ENCODE data around the gene NUDT14.

The NUDT14 gene

DNA sequence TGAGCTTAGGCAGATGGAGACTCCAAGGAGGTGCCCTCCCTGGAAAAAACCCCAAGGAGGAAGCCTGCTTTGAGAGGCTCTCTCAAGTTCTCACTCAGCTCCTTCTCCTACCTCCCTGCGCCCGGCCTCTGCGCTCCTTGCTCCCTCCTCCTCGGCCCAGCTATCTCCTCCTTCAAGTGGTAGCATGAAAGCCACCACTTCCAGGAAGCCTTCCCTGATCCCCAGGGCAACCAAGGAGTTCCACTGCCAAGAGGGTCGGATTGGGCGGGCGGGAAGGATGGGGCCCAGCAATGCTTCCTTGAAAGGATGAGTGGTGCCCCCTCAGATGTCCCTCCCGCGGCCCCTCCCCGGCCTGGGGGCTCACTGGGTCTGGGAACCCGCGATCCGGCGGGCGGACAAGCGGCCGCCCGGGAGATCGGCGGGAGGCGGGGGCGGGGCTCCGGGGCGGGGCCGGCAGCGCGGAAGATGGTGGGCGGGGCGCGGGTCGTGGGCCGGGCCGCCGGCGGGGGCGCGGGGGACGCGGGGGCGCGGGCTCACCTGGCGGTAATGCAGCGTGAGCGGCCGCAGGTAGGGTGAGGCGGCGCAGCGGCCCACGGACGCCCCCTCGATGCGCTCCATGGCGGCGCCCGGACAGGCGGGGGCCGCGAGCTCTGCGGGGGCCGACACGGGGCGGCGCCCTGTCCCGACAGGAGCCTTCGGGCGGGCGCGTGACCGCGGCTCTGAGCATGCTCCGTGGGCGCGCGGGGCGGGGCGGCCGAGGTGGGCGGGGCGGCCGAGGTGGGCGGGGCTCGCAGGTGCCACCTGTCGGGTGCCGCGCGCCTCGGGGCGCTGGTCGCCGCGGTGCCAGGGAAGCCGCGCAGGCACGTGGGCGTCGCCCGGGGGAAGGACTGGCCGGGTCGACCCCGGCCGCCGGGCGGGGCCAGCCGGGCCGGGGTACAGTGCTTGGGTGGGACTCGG is at the start of gene NUDT14:
Gene NUDT14, minus strand, starts transcription at position 721 of the 957 bp plus-strand sequence. Its CDS starts 103 bp downstream, at position 618.
- DNase-seq, result peak; percentile 43

GRCh38 chr14:105229099-105229655 is 48.1 kb upstream of the NUDT14 start:
- DNase-seq, result no peak

- DNase-seq, result no peak
Measured at GRCh38 chr14:105228562-105228961, 47.5 kb upstream of the NUDT14 start.

GRCh38 chr14:105227346-105227745 is 46.2 kb upstream of the NUDT14 start:
- DNase-seq, result no peak

DNA sequence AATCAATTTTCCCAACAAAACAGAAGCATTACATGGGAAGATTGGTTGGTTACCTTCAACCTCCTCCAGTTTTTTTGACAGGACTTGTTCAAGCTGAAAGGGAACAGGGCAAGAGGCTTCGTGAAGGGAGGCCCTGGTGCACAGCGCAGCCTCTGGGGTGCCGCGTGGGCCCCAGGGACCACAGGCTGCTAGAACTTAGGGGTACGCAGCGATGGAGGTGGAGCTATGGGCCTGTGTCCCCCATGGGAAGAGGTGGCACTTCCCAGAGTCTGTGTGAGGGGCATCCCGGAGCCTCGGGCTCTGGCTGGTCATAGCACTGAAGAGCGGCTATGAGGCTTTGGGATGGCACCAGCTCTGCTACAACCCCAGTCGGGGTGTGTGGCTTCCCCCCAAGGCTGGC is 45.1 kb upstream of the NUDT14 start:
- DNase-seq, result no peak

DNA sequence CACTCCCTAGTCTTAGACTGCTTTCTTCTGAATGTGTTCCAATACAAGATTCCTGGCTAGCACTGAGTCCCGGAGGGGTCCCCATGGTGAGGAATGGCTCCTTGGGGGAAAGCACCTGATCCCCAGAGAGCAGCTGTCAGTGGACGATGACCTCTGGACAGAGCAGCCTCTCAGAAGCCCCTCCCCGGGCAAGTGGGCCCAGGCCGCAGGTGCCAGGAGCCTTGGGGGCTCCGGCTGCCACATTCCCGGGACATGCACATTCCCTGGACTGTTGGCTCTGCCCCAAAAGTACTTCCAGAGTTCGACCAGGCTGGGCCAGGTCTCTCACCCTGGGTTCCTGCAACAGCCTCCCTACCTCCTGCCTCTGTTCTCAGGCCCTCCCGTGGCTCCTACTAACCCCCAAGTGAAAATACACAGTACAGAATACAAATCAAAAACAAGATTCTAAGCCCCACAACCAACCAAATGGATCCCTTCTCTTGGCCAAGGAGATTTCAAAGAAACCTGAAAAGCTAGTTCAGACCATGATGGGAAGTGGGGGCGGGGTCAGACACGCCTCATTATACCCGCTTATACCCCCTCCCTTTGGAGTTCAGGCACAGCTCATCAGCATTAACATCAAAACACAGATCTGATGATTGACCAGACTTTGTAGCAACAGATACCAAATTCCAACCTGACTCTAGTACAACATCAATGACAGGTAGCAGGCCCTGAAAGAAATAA is 43.9 kb upstream of the NUDT14 start:
- no peak for DNase-seq

DNA sequence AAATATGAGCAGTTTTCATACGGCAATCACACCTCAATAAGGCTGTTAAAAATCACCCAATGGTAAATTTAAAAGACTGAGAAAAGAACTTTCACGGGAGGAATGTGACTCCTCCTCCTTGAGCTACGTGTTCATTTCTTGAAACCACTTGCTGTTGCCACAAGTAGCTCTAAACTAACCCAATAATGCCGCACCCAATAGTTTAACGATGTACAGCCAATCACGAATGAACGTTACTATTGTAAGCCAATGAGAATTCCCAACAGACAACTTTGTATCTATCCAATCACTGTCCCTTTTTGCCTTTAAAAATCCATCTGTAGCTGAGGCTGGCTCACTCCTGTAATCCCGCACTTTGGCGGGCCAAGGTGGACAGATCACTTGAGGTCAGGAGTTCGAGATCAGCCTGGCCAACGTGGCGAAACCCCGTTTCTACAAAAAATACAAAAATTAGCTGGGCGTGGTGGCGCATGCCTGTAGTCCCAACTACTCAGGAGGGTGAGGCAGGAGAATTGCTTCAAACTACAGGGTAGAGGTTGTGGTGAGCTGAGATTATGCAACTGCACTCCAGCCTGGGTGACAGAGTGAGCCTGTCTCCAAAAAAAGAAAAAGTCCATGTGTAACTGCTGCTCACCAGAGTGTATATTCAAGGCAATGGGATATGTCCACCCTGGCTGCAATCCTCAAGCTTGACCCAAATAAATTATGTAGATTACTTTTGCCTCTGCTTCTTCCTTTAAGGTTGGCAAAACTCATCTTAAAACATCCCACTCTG is 42.8 kb upstream of the NUDT14 start:
- DNase-seq, result no peak

- DNase-seq, result no peak
Measured at GRCh38 chr14:105223260-105223659, 42.1 kb upstream of the NUDT14 start.

- no peak for DNase-seq
Measured at GRCh38 chr14:105221598-105222178, 40.6 kb upstream of the NUDT14 start.

- DNase-seq, result no peak
Measured at GRCh38 chr14:105220699-105221597, 39.8 kb upstream of the NUDT14 start.

DNA sequence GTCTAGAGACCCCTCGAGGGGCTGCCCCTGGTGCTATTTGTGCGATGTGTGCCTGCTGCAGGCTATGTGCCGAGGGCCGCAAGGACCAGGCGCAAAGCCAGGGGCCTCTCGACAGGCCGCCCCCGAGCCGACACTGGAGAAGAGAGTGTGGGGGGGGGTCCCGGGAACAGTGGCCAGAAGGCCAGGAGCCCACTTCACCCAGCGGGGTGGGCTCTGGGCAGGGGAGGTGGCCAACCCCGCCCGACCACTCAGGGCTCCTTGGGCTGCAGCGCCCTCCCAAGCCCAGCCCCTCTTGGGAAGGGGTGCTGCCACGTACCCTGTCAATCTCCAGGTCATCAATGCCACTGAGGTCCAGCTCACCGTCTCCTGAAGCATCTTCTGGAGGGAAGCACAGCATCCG is 38.6 kb upstream of the NUDT14 start:
- DNase-seq, result no peak

DNA sequence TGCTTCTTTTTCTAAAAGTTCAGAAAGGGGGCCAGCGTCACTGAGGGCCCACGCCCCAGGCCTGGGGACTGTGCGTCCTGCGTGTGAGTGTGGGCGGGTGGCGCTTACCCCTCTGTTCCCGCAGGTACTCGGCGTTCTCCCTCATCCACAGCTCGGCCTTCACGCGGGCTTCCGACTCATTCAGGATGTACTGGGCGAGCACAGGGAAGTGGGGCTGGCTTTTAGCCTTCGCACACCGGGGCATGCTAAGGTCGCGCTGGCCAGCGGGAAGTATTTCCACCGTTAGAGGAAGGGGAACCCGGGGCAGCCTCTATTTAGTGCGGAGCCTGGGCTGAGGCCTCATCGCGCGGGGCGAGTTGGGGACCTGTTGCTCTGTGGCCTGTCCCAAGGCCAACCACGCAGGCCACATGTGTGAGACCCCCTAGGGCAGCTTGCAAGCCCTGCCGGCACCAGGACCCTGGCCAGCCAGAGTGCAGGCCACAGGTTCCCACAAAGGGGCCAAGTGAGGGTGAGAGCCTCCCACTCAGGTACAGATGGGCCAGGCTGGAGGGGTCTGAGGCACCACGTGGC is 38.0 kb upstream of the NUDT14 start:
- no peak for DNase-seq

DNA sequence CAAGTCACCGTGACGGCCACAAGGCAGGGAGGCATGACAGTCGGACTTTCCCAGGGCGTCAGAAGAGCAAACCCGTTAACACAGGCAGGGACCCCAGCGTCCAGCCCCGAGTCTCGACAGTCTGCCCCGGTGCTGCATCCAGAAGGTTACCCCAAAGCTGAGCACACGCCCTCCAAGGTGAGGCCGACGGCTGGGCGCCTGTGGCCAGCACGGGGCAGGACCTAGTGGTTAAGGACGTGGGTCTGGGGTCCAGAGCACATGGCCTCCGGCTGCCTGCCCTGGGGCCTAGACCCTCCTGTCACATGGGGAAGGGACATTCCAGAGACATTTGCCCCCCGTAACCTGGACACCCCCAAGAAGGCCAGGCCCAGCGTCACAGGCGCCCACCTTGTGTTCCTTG is 37.5 kb upstream of the NUDT14 start:
- no peak for DNase-seq

DNA sequence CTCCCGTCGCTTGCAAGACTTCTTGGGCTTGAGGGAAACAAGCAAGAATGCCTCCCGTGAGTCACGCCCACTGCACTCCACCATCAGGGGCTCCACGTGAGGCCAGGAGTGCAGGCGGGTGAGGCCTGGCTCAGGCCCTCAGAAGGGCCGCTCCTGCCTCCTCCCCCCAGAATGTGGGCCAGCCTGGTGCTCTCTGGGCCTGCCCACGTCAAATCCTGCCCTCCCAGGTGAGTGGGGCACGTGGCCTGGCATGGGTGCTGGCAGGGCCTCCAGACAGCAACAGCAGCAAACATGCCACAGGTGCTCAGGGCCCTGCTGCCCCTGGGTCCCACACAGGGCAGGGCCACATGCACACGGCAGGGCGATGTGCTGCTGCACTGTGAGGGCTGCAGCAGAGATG is 36.7 kb upstream of the NUDT14 start:
- no peak for DNase-seq

DNA sequence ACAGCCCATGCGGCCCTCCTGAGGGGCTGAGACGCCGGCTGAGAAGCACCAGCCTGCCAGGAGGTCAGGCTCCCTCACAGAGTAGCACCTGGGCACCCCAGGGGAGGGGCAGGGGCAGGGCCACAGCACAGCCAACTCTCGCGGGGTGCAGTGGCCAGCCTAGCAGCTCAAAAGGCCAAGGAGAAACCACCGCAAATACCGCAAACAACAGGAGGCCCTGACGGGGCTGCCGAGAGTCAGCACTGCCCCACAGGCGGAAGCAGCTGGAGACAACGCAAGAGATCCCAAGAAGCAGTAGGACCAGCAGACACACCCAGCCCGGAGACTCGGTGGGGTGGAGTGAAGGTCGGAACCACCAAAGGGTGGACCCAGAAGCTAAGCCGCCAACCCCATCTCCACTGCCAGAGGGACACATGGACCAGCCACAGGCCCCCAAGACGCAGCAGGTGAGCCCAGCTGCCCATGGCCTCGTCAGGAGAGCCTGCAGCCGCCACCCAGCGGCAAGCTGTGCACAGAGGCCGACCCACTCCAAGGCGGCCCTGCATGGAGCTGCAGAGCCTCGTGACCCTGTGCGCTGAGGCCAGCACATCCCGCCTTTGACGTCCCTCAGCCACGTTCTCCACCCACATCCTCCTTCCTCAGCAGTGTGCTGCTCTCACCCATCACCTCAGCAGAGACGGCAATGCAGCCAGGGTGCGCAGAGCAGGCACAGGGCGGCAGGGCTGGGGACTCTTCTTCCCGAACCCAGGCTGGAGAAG is 35.6 kb upstream of the NUDT14 start:
- no peak for DNase-seq

- no peak for DNase-seq
Measured at GRCh38 chr14:105215602-105216001, 34.5 kb upstream of the NUDT14 start.

DNA sequence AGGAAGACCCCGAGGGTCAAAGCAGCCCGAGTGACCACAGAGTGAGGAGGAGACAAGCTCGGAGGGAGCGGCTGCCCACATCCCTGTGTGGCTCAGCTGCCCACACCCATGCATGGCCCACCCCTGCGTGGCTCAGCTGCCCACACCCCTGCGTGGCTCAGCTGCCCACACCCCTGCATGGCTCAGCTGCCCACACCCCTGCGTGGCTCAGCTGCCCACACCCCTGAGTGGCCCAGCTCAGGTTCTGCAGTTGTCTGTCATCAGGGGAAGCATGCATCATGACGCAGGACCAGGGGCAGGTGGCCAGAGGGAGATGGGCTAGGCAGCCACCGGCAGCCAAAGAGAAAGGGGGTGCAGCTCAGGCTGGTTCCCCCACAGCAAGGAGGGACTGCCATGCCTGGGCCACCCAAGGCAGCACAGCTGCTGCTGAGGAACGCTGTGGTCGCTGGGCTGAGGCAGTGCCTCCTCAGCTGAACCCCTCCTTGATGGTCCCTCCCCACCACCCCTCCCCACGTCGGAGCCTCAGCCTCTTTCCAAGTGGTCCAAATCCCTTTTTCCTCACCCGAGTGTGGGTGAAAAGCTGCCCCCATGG is 33.3 kb upstream of the NUDT14 start:
- DNase-seq, result no peak

- DNase-seq, result no peak
Measured at GRCh38 chr14:105213361-105213760, 32.2 kb upstream of the NUDT14 start.

DNA sequence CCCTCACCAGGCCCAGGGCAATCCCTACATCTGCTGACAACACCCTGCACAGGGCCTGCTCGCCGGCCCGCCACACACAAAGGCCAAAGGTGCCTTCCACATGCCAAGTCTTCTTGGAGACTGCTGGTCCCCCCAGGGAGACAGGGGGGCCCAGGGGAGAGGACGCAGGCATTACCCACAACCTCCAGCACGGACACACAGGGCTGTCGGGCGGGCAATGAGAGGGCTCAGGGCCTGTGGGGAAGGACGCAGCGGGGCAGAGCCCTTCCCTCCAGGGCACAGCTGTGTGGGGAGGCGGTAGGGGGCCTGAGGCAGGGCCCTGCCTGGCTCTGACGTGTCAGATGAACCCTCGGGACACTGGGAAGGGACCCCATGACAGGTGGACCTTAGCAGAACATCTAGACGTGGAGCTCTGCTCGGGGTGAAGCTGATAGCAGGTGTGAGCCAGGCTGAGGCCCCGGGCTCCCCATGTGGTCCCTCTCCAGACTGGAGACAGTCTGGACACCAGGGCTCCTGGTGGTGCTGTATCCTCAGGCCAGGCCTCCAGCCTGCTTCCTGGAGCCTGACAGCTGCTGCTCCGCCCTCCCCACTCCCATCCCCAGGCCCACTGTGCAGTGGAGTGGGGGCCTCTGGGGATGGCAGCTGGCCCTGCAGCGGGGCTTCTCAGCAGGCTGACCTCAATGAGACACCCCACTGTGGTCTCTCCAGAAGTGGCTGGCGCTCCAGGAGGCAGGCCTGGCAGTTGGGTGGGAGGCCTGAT is 31.6 kb upstream of the NUDT14 start:
- no peak for DNase-seq

All from NCI-H226 (cell line).